ENCODE measurements around the gene ILF2.
"Not testable (repeated sequence)": the region's sequence is repeated elsewhere in the genome, so short reads cannot be mapped to it uniquely, and the experiment has no call there.

ILF2 gene

DNA sequence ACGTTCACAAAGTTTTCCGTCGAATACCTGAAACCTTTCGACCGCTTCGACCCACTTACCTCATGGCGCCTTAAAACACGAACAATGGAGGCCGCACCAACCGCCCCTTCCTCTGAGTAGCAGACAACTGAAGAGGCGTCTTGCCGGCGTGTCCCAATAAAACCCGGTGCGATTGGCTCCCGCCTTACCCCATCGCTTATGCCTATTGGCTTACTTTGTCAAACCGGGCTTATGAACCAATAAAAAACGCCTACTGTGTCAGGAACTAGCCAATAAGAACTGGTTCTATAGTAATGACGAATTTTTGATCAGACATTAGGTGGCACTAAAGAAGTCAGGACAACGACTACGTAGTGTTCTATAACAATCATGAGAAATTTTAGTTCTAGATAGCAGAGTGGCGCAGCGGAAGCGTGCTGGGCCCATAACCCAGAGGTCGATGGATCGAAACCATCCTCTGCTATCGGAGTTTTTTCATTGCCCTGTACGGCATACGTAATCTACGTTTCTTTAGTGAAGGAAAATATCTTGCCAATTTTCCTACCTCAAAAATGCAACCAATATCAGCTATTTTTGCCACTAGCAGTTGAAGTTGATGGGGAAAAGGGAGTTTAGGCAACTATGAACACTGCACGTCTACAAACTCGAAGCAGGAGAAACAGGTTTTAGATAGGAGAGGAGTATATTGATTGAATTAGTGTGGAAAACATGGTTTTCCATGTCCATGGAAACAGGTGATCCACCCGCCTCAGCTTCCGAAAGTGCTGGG, at the start of gene ILF2:
Gene ILF2 (minus strand): TSS at position 135 of the 769 bp plus-strand sequence. CDS start 71 bp downstream, at position 64.
- H3K4me3 ChIP-seq (ENCODE audit: low read length): peak within 1 kb of the TSS; percentile 98
- TF ChIP-seq ZNF274 (IDR thresholded peaks at IDR 0.05; ENCODE audit: low read depth, low read length): no peak

DNA sequence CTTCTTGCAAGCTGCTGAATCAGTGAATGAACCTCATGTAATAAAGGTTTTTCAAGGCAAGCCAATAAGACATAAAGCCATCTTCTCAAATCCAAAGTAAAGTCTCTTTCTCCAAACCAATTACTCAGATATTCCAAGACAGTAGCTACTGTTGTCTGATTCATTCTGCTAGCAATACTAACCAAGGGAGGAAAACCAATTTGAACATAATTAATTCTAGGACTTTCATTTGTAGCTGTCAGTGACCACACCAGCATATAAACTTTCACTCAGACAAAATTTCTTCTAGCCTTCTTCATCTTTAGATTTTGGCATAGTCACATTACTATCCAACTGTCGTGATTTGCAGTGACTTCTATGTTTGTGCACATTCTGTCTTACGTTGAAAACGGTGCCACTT, 46.5 kb upstream of the ILF2 start:
- no peak for TF ChIP-seq ZNF274 (IDR thresholded peaks at IDR 0.05; ENCODE audit: low read depth, low read length)
- H3K4me3 ChIP-seq (ENCODE audit: low read length): no peak overlapping the region

DNA sequence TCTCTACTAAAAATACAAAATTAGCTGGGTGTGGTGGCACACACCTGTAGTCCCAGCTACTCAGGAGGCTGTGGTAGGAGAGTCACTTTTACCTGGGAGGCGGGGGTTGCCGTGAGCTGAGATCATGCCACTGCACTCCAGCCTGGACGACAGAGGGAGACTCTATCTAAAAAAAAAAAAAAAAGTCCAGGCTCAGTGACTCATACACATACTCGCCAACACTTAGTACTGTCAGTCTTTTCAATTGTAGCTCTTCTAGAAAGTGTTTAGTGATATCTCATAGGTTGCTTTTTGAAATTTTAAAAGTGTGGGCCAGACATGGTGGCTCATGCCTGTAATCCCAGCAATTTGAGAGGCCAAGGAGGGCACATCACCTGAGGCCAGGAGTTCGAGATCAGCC, 45.4 kb upstream of the ILF2 start:
- not testable (repeated sequence) for H3K4me3 ChIP-seq (ENCODE audit: low read length)

DNA sequence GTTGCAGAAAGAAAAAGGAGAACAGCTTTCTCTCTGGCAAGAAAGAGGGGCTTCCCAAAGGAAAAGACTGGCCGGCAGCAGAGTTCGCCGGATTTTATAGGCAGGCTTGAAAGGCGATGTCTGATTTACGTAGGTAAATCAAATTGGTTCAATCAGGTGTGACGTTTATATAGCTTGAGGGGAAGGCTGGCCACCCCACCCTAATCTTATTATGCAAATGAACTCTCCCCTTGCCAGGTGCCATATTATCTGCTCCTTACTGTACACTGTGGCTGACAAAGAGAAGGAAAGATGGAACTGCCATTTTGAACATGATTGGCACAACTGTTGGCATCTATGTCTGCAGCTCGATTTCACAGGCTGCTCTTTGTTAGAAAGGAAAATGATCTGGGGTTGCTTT, 40.2 kb upstream of the ILF2 start:
- H3K4me3 ChIP-seq (ENCODE audit: low read length): no peak overlapping the region
- no peak for TF ChIP-seq ZNF274 (IDR thresholded peaks at IDR 0.05; ENCODE audit: low read depth, low read length)

DNA sequence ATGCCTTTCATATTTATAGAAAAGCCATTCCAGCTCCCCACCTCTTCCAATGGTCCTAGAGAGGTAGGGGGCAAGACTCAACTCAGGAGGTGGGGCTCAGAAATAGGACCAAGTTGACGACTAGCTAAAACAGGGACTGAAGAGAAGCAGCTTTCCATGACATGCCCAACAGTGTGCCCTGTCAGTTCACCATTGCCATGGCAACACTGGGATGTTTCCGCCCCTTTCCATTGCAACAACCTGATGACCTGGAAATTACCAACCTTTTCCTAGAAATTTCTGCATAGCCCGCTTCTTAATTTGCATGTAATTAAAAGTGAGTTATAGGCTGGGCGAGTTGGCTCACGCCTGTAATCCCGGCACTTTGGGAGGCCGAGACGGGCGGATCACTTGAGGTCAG, 34.7 kb upstream of the ILF2 start:
- TF ChIP-seq ZNF274 (IDR thresholded peaks at IDR 0.05; ENCODE audit: low read depth, low read length): no peak

DNA sequence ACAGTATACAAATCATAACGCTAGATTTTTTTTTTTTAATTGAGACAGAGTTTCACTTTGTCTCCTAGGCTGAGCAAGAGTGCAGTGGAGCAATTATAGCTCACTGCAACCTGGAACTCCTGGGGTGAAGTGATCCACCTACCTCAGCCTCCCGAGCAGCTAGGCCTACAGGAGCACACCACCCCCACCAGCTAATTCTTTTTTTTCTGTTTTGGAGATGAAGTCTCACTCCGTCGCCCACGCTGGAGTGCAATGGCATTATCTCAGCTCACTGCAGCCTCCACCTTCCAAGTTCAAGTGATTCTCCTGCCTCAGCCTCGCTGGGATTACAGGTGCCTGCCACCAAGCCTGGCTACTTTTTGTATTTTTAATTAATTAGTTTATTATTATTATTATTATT, 29.0 kb upstream of the ILF2 start:
- no peak for TF ChIP-seq ZNF274 (IDR thresholded peaks at IDR 0.05; ENCODE audit: low read depth, low read length)
- no peak overlapping the region for H3K4me3 ChIP-seq (ENCODE audit: low read length)

More for the DNA sequence above, 34.7 kb upstream of the ILF2 start:
- no peak overlapping the region for H3K4me3 ChIP-seq (ENCODE audit: low read length)

DNA sequence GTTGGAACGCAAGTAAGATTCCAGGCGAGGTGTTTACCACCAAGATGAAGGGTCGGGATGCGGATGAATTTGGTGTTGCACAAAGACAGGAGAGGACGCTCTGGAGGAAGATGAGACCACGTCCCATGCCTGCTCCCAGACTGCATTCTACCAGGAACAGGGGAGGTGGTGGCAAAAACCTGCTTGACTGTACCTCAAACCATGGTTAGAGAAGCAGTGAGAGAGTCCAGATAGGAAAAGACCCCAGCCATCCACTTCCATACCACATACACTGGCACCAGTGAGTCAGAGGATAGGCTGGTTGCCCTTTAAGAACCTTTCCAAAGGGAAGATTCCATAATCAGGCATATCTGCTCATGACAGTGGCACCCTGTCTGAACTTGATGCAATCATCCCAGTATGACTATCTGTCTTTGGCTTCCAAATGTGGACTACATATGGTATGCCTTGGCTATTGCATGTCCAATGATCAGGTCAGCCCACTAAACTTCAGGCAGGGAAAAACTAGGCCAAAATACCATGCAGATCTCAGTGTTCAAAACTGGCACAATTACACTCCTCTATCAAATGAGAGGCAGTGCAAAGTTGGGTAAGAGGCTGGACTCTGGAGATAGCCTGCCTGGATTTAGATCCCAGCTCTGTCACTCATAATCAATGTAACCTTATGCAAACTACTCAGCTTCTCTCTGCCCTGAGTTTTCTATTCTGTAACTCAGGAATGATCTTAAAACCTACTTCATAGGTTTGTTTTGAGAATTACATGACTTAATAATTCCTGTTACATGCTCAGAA, 28.3 kb upstream of the ILF2 start:
- TF ChIP-seq ZNF274 (IDR thresholded peaks at IDR 0.05; ENCODE audit: low read depth, low read length): no peak

DNA sequence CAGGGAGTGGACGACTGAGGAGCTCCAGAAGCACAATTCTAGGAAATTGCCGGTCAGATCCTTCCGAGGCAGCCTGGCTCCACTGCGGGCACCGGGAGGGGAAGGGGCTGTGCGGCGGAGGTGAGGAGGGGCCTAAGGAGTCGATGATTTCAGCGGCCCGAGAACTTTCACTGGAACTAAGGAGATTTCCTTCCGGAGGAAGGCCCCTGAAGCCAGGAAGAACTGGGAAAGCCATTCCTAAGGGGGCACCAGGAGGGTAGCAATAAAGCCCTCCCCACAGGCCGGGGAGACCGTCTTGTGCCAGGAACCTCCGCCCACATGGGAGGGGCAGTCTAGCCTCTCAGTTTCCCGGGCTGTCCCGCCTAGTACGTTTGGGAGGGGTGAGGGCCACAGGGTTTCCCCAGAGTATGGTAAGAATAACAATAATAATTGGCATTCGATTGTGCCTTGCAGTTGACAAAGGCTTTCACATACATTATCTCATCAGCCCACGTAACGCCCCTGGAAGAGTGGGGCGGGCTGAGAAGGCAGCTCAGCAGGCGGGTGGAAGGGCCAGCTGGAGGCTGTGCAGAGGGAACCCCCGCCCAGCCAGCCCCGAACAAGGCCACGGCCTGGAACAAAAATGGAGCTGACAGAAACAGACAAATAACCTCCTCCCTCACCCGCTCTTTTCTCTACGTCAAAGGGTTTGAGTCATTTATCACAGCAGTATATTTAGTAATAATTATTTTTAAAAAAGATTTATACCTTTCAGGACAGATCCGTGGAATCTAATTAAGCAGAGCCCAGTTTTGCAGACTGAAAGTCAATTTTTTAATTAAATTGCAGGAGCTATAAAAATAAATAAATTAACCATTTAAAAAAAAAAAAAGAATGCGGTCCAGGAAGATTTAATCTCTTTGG, 27.5 kb upstream of the ILF2 start:
- no peak for TF ChIP-seq ZNF274 (IDR thresholded peaks at IDR 0.05; ENCODE audit: low read depth, low read length)
- H3K4me3 ChIP-seq (ENCODE audit: low read length): no peak overlapping the region

More for the DNA sequence above, 28.3 kb upstream of the ILF2 start:
- H3K4me3 ChIP-seq (ENCODE audit: low read length): no peak overlapping the region

DNA sequence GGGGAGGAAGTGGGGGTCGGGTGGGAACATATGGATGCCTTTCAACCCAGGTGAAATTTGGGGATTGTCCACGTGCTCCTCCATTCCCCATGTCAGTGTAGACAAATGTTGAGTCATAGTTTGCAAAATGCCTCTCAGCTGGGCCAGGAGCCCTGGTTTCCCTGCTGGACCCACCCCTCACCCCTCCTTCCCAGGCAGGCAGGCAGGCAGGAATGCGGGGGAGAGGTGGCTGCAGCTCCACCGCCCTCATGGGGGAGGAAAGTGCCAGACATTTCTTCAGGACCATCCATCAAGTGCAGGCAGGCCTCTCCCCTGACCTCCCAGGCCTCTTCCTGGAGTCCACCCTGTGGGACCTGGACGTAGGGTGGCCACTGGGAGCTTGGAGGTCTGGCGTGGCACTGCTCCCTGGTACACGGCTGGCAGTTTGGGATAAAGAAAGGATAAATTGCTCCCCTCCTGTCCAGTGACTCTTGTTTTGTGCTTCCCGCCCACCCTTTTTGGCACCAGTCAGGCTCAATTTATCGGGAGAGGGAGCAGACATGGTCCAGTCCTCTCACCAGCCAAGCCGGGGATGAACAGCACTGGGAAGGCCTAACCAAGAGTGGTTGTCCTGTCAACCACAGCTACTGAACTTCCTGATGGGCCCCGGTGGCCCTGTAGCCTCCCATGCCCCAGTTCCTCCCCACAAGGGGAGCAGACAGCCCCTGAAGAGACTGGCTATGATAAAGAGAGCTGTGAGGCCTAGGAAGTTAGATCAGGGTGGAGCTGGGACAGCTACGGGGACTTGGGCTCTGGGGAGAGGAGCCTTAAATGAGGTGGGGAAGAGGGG, 26.6 kb upstream of the ILF2 start:
- no peak for TF ChIP-seq ZNF274 (IDR thresholded peaks at IDR 0.05; ENCODE audit: low read depth, low read length)
- H3K4me3 ChIP-seq (ENCODE audit: low read length): no peak overlapping the region

DNA sequence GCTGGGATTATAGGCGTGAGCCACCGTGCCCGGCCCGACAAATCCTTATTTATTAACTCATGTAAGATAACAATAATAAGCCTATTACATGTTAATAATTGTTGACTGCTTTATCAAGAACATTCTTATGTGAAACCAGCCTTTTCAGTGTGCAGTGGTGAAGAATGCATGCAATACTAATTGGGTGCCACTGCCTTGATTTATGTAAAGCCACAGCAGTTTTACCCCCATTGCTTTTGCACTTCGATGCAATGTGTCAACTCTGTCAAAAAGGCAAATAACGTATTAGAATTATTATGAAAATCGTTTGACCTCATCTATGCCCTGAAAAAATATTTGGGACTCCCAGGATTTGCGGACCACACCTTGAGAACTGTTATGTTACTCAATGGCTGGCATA, 25.9 kb upstream of the ILF2 start:
- no peak overlapping the region for H3K4me3 ChIP-seq (ENCODE audit: low read length)
- no peak for TF ChIP-seq ZNF274 (IDR thresholded peaks at IDR 0.05; ENCODE audit: low read depth, low read length)

DNA sequence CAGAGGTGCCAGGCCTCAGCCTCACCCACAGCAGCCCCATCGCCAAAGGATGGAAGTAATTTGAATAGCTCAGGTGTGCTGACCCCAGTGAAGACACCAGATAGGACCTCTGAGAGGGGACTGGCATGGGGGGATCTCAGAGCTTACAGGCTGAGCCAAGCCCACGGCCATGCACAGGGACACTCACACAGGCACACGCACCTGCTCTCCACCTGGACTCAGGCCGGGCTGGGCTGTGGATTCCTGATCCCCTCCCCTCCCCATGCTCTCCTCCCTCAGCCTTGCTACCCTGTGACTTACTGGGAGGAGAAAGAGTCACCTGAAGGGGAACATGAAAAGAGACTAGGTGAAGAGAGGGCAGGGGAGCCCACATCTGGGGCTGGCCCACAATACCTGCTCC, 22.7 kb upstream of the ILF2 start:
- no peak for TF ChIP-seq ZNF274 (IDR thresholded peaks at IDR 0.05; ENCODE audit: low read depth, low read length)
- no peak overlapping the region for H3K4me3 ChIP-seq (ENCODE audit: low read length)

DNA sequence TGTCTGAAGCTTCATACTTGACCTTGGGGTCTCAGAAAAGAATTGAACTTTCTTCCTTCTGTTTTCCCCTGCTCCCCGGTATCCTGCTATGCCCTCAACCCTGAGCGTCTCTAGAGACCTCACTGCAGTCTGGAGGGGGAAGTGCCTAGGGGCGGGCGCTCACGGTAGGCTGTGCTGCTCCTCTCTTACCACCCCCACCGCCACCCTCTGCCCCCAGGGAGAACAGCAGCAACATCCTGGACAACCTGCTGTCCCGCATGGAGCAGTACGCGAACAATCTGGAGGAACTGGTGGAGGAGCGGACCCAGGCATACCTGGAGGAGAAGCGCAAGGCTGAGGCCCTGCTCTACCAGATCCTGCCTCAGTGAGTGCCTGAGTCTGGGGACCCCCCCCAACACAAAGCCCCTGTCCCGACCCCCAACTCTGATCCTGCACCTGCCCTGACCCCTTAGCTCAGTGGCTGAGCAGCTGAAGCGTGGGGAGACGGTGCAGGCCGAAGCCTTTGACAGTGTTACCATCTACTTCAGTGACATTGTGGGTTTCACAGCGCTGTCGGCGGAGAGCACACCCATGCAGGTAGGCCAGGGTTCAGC, 18.0 kb upstream of the ILF2 start:
- no peak overlapping the region for H3K4me3 ChIP-seq (ENCODE audit: low read length)
- TF ChIP-seq ZNF274 (IDR thresholded peaks at IDR 0.05; ENCODE audit: low read depth, low read length): no peak

DNA sequence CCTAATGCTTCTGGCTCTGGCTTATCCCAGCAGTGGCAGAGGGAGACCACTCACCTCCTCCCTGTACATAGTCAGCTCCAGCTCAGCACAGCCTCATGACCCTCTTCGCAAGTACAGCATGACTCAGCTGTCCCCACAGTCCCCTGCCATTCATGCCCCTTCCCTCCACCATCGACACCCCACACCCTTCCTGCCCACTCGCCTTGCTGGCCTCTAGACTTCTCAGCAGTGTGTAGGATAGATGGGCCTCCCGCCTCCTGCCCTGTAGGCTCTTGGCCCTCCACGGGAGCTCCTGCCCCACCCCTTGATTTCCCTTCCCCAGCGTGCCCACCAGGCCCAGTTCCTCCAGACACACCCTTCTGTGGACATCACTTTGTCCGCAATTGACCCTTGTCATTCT, 17.5 kb upstream of the ILF2 start:
- no peak for TF ChIP-seq ZNF274 (IDR thresholded peaks at IDR 0.05; ENCODE audit: low read depth, low read length)
- no peak overlapping the region for H3K4me3 ChIP-seq (ENCODE audit: low read length)

All from GM08714 (cell line).